B cell (primary cell): Measurements from ENCODE around the gene MIAT.

ENCODE experiments used
- EZH2 ChIP-seq: IDR thresholded peaks from 2 replicates; pipeline ENCODE4 v1.6.1; 2012; ENCODE audit warnings: borderline replicate concordance, low read depth, mild to moderate bottlenecking, moderate library complexity, low read length; ENCODE audit not compliant: insufficient read depth, poor library complexity, severe bottlenecking
- TF ChIP-seq, protein P1 (sequence below): fragments of 200-600 bp; IDR thresholded peaks from one replicate; pipeline ENCODE4 v1.8.0; 2022; ENCODE audit warnings: antibody characterized with exemption, mild to moderate bottlenecking

DNA sequence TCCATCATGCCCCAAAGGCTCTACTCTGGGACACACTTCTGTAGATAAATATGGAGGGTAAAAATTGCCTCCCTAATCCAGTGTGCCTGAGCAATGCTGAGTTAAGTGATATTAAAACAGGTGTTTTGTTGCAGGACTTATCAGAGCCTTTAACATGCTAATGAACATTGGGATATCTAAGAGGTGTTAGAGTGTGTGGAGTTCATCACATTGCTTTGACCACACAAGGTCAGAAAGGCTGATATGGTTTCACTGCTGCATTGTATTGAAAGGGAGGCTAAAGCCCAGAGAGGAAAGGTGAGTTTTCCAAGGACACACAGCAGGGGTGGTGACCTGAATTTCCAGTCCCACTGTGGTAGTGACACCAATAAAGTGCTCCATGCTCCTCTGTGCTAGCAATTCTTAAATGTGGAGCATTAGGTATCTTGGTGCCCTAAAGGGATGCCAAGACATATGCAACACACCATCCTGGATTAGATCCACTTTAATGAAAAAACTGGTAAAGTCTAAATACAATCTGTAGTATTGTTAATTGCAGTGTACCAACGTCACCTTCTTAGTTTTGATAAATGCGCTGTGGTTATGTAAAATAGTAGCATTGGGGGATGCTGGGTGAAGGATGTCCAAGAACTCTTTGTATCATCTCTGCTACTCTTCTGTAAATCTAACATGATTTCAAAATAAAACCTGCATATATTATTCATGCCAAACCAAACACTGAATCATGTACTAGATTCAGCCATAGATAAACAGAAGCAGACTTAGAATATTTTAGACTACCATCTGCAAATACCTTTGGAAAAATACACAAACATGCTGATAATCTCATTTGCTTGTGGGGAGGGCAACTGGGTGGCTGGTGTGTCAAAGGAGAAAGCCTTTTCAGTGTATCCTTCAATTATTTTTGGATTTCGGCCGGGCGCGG is 45.8 kb downstream of the MIAT start:
- TF ChIP-seq, protein P1, sequence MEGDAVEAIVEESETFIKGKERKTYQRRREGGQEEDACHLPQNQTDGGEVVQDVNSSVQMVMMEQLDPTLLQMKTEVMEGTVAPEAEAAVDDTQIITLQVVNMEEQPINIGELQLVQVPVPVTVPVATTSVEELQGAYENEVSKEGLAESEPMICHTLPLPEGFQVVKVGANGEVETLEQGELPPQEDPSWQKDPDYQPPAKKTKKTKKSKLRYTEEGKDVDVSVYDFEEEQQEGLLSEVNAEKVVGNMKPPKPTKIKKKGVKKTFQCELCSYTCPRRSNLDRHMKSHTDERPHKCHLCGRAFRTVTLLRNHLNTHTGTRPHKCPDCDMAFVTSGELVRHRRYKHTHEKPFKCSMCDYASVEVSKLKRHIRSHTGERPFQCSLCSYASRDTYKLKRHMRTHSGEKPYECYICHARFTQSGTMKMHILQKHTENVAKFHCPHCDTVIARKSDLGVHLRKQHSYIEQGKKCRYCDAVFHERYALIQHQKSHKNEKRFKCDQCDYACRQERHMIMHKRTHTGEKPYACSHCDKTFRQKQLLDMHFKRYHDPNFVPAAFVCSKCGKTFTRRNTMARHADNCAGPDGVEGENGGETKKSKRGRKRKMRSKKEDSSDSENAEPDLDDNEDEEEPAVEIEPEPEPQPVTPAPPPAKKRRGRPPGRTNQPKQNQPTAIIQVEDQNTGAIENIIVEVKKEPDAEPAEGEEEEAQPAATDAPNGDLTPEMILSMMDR: no peak
- no peak for TF ChIP-seq EZH2
